Measurements from ENCODE around the gene LRPAP1. TPM values are rescaled to one million over a fixed set of nuclear protein-coding genes. Genes with fewer than 3 reads are reported as not detected.

LRPAP1 gene
- total RNA-seq, 1 donor from 2014 or later: 134 TPM

GRCh38 chr4:3522326-3522640 lies 9.9 kb downstream of the LRPAP1 start:
- Mint-ChIP-seq H3K4me3 (ENCODE audit: low read depth) (no peak overlapping the region), H3K9me3 (ENCODE audit: low read depth) (no peaks in the 10 kb centered on the region), H3K27ac (no peak overlapping the region), H3K27me3 (no peaks in the 10 kb centered on the region), H3K36me3 (ENCODE audit: insufficient read depth) (peaks cover 5% of the 10 kb centered on the region), H3K4me1 (ENCODE audit: low read depth) (no peaks in the 10 kb centered on the region)
- DNase-seq (ENCODE audit: low spot score, unreplicated experiment): no peak
- no peak for TF ChIP-seq CTCF (IDR thresholded peaks at IDR 0.05; ENCODE audit: unreplicated experiment)

GRCh38 chr4:3521621-3522325 lies 10.4 kb downstream of the LRPAP1 start:
- Mint-ChIP-seq H3K4me3 (ENCODE audit: low read depth) (no peak overlapping the region), H3K4me1 (ENCODE audit: low read depth) (no peaks in the 10 kb centered on the region), H3K36me3 (ENCODE audit: insufficient read depth) (peaks cover 7% of the 10 kb centered on the region), H3K27me3 (no peaks in the 10 kb centered on the region), H3K9me3 (ENCODE audit: low read depth) (no peaks in the 10 kb centered on the region), H3K27ac (no peak overlapping the region)
- TF ChIP-seq CTCF (IDR thresholded peaks at IDR 0.05; ENCODE audit: unreplicated experiment): no peak
- no peak for DNase-seq (ENCODE audit: low spot score, unreplicated experiment)

- H3K27ac Mint-ChIP-seq: no peak overlapping the region
- no peaks in the 10 kb centered on the region for H3K27me3 Mint-ChIP-seq
- no peaks in the 10 kb centered on the region for H3K9me3 Mint-ChIP-seq (ENCODE audit: low read depth)
- H3K4me1 Mint-ChIP-seq (ENCODE audit: low read depth): no peaks in the 10 kb centered on the region
- peaks cover 7% of the 10 kb centered on the region for H3K36me3 Mint-ChIP-seq (ENCODE audit: insufficient read depth)
- no peak for TF ChIP-seq CTCF (IDR thresholded peaks at IDR 0.05; ENCODE audit: unreplicated experiment)
- no peak for DNase-seq (ENCODE audit: low spot score, unreplicated experiment)
- no peak overlapping the region for H3K4me3 Mint-ChIP-seq (ENCODE audit: low read depth)
Observed at GRCh38 chr4:3520796-3521600, 11.2 kb downstream of the LRPAP1 start.

- Mint-ChIP-seq H3K27me3 (no peaks in the 10 kb centered on the region), H3K36me3 (ENCODE audit: insufficient read depth) (peaks cover 11% of the 10 kb centered on the region)
Observed at GRCh38 chr4:3520276-3520675, 11.9 kb downstream of the LRPAP1 start.

More at GRCh38 chr4:3520276-3520675, 11.9 kb downstream of the LRPAP1 start:
- no peak overlapping the region for H3K27ac Mint-ChIP-seq
- no peak for DNase-seq (ENCODE audit: low spot score, unreplicated experiment)
- H3K4me3 Mint-ChIP-seq (ENCODE audit: low read depth): no peak overlapping the region
- no peak for TF ChIP-seq CTCF (IDR thresholded peaks at IDR 0.05; ENCODE audit: unreplicated experiment)
- no peaks in the 10 kb centered on the region for H3K9me3 Mint-ChIP-seq (ENCODE audit: low read depth)
- H3K4me1 Mint-ChIP-seq (ENCODE audit: low read depth): no peaks in the 10 kb centered on the region

Data from progenitor cell of endocrine pancreas (in vitro differentiated cells).